GM21390 (cell line): ENCODE data around the gene TCF19.

Experiments used
- ATAC-seq: cut with Tn5 transposase; IDR thresholded peaks from one replicate; pipeline ENCODE4 v1.9.1; 2021; ENCODE audit not compliant: unreplicated experiment

The TCF19 gene, protein sequence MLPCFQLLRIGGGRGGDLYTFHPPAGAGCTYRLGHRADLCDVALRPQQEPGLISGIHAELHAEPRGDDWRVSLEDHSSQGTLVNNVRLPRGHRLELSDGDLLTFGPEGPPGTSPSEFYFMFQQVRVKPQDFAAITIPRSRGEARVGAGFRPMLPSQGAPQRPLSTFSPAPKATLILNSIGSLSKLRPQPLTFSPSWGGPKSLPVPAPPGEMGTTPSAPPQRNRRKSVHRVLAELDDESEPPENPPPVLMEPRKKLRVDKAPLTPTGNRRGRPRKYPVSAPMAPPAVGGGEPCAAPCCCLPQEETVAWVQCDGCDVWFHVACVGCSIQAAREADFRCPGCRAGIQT

DNA sequence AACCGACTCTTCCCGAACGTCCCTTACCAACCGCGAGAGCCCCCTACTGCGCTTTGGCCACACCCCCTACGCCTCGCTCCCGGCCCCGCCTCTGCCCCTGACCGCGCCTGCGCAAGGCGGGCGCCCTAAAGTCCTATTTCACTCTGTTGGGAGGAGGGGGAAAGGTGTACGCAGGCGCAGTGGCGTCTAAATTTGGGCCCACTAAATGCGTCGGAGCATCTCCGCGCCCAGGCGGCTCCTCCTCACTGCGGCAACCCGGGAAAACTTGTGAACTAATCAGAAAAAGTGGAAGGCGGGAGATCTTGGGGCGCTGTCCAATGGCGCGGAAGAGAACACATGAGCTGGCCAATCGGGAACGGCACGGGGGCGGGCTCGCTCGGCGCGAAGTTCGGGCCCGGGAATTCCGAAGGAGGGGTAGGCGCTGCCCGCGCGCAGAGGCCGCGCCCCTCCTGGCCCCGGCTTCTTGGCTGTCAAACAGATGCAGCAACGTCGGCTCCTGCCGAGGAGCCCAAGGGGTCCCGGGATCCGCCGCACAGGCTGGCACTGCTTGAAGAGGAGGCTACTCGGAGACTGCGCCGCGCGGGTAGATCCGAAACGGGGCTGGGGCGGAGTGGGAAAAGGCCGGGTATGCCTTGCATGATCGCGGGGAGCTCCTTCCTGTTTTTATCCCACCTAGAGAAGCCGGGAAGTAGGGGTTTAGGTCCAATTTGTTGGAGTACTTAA lies at the start of gene TCF19:
TSS of gene TCF19 (plus strand) at position 450 of the 723 bp plus-strand sequence. CDS start 881 bp downstream, outside the sequence.
- ATAC-seq, result peak; percentile 79

DNA sequence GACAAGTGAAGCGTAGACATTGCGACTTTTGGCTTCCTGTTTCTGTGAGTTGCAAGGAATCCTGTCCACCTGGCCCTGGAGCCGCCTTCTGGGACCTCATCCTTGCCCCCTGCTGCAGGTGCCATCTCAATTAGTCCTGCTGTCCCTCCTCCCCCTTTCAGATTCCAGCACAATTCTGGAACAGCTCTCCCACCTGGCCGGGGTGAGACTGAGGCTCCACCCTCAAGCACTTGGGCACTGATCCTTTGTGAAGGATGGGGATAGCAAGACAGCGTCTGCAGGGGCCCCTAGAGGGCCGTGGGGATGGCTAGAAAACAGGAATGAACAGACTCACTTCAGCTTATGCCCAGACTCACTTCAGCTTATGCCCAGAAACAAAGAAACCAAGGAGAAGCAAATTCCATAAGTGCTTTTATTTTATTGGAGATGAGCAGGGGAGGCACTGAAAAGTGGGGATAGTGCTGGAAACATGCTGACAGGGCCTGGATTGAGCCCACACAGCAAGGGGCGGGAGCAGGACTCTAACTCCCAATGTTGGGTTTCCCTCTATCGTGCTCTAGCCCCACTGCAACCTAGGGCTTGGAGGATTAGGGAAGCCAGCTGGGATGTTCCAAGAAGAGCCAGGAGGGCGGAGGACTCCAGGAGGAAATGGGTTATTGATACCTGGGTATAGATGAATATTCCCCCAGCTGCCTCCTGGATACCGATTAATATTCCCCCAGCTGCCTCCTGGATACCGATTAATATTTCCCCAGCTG lies 47.4 kb upstream of the TCF19 start:
- no peak for ATAC-seq

DNA sequence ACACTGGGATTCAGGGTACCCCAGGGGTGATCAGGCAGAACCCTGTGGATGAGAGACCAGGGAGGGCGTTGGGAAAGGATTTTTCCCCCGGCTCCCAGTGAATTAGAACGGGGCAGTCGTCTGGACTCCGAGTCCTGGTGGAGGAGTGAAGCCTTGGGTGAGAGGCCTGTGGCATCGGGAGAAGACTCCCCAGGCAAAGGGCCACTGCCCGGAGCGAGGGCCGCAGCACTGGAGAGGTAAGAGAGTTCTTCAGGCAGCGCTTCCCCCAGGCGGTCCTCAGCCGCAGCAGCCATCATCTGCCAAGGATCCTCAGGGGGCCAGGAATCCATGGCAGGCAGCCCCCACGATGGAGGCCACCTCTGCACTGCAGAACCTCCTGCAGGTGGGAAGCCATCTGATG lies 46.7 kb upstream of the TCF19 start:
- no peak for ATAC-seq

DNA sequence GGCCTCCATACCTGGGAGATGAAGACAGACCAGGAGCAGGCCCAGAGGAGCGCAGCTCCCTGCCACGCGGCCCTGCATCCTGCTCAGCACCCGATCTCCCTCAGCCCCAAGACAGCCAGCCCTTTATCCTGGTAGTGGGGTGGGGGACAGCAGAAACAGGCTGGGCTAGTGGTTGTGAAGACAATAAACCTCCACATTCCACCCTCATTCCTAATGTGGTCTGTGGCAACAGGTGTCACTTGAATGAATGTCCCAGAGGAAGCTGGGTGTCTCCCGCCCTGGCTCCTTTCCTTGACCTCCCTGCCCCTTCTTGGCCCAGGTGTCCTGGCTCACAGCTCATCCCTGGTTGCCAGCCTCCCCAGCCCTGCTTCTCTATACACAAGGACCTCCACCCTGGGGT lies 45.9 kb upstream of the TCF19 start, which contains the start of gene C6orf15:
TSS of gene C6orf15 (minus strand) at position 98 of the 400 bp plus-strand sequence. CDS start at position 78, 20 bp downstream.
- no peak for ATAC-seq

DNA sequence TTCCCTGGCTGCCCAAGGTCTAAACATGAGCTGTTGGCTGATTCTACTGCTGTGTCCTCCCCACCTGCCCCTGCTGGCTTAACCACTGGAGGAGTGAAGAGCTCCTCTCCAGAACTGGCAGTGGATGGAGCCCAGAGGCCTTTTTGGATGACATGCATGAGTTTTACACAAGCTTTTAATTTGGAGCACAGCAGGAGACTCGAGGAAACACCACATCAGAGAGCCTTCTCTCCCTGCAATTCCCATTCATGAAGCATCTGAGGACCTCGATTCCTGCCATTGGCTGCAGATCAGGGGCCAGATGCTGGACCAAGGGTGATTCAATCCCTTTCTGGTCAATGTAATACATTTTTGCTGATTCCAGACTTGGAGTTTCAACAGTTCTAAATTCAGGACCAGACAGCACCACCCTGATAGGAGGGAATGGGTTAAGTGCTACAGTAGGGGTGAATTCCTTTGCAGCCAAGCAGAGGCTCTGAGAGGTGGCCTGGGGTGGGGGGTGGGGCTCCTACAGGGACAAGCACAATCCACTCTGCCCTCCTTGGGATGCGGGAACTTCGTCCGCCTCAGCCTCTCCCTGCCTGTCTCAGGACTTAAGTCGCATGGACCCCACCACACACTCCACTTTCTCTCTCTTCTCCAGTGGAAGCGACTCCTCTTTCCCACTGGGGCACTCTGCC lies 44.4 kb upstream of the TCF19 start:
- ATAC-seq, result no peak

DNA sequence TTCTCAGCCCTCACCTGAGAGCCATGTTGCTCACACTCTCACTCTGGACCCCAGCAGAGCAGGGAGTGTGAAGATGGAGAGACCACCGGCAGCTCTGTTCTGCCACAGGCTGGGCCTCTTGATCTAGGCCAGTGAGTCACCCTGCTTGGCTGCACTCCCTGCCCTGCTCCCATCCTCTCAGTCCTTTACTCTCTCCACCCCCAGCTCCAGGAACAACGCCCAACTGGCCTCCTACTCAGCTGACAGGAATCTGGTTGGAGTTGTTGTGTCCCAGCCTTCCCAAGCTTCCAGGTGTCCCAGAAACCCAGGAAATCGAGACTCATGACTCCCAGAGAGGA lies 43.9 kb upstream of the TCF19 start, which contains the start of gene PSORS1C1:
TSS of gene PSORS1C1 (plus strand) at position 260 of the 338 bp plus-strand sequence. CDS start 14,833 bp downstream, outside the sequence.
- ATAC-seq, result no peak

DNA sequence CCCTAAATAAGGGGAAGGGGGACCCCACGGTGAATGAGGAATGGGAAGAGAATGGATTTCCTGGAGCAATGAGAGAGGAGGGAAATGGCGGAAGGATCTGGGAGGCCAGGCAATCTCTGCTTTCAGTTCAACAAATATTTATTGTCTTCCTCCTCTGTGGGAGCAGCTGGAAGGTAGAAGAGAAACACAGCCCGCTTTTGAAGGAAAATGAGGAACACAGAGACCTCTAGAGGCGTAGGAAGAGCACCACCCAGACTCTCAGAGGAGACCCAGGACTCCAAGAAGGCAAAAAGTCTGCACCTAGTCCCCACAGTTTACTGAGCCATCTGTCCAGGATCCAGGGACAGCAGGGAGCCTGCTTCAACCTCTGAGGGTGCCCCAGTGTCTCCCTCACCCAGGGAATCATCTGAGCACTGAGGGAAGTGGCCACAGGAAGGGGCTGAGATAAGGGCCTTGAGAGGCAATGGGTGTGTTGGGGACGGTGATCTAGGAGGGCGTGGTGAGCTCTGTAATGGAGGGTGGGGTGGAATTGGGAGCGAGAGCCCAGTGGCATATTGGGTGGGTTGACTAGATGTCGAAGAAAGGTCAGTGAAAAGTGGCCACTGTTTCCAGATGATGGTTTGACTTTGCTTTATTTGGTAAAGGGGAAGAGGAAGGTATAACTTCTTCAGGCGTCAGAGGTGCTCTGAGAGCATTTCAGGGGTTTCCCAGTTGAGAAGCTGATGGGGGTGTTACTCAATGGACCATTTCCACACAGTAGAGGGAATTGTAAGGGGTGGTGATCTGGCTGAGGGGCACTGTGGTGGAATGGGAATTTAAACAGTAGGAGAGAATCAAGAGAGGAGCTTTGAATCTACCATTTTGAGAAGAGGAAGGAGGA lies 43.2 kb upstream of the TCF19 start:
- ATAC-seq, result no peak

DNA sequence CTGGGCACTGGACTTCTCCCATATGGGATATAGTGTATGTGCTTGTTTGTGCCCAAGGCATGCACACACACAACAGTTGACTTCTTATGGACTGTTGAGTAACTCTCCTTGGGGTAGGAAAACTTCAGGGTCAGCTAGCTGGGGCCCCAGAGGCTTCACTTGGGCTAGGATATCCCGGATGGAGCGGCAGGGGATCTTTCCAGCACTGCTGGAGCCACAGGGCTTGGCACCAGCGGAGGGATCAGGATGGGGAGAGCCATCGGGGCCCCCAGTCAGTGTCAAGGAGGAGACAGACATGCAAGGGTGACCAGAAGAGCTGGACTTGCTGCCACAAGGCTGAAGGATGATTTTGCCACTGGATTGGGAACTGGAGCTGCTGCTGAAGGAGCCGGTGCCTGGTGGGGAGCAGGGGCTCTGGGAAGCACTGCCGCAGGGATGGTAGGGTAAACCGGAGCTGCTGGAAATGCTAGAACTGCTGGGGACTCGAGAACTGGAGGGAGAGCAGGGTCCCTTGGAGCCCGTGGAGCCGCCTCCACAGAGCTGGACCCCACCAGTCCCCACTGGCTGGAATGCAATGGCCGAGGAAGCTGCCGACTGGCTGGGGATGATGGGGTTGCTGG lies 42.3 kb upstream of the TCF19 start:
- ATAC-seq, result no peak

DNA sequence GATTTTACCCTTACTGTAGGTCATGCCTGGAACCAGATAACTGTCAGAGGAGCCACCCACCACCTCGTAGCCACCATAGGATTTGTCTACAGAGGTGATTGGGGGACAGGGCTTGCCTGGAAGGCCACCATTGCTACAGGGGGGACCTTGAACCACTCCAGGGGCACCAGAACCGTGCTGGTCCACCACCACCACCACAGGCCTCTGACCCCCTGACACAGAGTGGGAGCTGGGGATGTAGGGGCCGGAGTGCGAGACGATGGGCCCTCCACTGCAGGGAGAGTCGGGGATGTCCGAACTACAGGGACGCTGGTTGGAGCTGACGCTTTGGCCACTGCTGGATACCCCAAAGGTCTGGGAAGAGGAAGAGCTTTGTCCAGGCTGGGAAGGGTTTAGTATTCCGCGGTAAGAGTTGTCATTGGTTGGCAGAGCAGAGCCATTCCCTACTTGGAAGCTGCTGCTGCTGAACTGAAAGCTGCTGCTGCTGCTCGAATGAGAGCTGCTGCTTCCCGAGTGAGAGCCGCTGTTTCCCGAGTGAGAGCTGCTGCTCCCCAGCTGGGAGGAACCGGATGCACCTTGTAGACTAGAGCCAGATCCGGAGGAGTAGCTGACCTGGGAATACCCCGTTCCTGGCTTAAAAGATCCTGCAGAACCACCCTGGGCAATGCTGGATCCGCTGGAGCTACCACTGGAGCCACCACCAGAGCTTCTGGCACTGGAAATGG lies 41.6 kb upstream of the TCF19 start:
- no peak for ATAC-seq

DNA sequence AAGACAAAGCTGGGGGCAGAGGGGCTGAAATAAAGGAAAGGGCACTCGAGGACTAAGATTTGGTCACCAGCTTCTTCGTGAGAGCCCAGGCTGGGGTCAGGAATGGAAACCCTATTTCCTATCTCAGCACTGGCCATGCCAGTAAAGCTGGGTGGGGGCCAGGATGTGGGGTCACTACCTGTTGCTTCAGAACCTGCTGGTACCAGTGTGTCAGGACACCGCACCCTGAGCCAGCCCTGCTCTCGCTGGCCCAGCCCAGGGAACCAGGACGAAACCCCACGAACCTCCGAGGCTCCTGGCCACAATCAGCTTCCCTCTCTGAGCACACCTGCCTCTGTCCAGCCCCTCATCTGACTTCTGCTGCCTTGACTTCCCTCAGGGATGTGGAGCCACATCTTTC lies 40.2 kb upstream of the TCF19 start:
- no peak for ATAC-seq

DNA sequence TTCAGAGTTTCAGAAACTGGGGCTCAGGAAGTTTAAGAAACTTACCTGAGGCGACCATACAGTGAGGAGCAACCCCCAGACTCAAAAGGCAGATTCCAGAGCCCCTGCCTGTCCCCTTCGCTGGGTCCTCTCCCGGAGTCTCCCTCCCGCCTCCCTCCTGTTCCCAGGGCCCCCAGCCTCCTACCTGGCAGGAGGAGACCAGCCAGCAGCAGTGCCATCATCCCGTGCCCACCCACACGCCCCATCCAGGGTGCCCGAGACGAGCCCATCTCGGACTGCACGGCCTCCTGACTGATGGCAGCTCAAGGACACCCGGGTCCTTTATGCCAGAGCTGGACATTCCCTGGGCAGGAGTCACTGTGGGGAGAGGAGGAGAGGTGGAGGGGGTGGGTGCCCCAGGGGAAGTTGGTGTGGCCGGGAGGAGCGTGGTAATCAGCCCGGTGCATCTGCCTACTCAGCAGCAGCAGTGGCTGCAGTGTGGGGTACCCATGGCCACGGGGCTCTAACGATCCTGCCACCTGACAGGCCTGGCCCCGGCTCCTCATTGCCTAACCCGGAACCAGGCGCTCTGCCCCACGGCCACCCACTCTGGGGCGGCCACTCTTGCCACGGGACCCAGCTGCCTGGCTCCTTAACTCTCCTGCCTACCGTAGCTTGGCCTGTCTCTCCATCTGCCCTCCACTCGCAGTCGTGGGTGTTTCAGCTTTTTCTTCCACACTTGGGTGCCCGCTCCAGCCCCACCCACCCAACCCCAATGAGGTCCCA lies 38.1 kb upstream of the TCF19 start, which contains the start of gene CDSN:
TSS of gene CDSN (minus strand) at position 296 of the 765 bp plus-strand sequence. CDS start at position 269, 27 bp downstream.
- no peak for ATAC-seq

DNA sequence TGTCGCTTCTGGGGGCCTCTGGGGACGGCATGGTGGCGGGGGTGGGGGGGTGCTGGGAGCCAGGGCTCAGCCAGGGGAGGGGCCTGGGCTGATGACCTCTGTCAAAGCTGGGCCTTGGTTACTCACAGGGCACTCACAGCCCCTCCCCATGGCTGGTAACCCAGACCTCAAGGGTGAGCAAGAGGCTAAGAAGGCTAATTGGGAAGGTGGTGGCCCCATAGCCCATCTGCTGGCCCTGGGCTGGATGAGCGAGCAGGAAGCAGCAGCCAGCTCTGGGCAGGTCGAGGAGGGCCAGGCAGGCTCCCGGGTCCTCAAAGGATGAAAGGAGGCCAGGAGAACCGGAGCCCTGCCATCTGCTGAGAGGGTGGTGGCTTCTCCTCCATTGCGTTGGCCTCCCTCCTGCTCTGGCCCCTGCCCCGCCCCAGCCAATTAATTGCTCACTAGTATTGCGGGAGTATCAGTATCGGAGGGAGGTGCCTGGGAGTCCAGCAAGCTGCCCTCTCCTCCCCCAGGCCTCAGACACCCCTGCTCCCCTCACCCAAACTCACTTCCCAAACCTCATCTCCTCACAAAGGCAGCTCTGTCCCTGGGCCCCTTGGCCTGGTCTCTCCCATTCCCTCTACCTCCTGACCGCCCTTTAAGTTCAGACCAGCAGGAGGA lies 37.1 kb upstream of the TCF19 start:
- no peak for ATAC-seq

DNA sequence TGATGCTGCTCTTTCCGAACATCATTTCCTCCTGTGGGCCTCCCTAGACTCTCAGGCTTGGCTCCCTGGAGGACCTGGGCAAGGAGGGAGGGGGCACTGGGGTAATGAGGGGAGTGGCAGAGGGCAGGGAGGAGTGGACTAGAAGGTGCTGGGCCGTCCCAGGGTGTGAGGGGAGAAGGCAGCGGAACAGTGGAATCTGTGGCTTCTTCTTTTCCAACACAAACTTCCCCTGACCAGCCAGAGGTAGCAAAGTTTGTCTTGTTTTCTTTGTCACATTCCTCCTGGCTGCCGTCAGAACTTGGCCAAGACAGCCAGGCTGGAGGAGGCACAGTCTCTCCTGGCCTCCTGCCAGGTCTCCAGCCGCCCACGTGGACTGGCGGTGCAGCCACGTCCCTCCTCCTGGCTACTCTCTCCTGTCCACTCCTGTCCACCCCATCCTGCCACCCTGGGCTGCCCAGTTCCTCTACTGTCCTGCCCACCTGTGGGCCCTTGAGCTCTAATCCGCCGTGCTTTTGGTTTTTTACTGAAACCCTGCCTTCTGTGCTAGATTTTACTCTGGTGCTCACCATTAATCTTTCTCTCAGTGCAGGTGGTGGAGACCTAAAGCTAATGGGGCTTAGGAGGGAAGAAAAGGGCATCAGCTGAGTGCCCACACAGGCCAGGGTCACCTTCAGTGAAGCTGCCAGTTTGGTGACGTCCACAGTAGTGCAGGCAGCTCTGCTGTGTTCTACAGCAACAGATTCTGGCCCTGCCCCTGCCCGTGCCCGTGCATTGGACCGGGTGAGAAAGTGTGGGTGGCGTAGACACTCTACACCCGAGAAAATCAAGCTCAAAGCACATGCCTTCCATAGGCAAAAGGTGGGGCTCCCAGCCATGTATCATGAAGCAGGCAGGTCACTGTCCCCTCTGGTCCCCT lies 35.3 kb upstream of the TCF19 start:
- no peak for ATAC-seq

DNA sequence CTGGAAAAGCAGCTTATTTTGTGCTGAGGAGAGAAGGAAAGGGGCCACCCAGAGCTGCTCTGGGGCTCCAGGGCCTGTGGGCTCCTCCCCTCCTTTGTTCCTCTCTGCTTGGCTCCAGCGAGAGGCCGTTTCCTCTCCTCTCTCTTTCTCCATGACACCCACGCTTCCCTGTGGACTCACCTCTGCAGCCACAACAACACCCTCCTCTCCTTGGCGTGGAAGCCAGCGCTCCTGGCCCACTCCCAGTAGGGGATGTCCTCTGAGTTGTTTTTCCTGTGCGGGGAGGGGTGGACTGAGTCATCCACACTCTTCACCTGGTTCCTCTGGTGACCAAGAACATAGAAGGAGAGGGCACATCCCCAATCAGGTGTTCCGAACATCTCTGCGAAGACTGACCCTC lies 33.2 kb upstream of the TCF19 start:
- ATAC-seq, result no peak

DNA sequence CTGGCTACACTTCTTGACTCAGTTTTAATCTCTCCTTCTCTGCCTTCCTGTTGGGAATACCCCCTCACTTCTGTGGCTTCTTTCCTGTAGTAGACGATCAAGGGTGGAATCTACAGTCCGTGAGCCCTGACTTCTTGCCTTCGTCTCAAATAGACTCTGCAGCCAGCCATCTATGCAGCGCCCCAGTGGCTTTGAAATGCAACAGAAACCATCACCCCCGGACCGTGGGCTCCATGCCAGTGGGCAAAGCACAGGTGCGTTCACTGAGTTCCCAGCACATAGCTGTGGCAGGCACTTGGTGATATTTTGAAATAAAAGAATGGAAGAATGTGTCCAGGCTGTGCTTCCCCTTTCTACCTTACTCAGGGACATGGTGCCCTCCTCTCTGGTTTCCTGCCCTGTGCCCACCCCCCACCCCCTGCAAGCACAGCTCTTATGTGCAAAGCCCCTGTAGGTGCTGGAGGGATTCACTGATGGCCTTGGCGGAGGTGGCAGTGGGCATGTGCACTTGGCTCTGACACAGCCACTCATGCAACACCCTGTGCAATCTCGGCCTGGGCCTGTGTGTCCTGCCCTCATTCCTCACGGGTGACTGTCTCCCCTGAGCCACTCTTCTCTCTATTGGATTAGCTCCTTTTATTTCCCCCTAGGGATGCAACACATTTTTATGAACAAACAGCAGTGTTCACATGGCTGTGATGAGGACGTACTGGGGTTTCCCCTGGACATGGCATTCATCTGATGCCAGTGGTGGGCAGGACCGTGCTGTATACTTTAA lies 32.6 kb upstream of the TCF19 start:
- no peak for ATAC-seq
